Stimulated activated CD8-positive, alpha-beta memory T cell treated with anti-CD3 and anti-CD28 coated beads, Interleukin-12 subunit alpha, Interleukin-12 subunit beta, amount 100 ng/mL, for 1 hour (primary cell): ENCODE results near the gene TEKTIP1.
A peak's percentile ranks its signal among the peaks of the same experiment; 100 is the strongest.

Experiments
- DNase-seq: peaks from one replicate; pipeline ENCODE4 v3.0.0-alpha.2; 2020; ENCODE audit warnings: low read depth

TEKTIP1 gene

GRCh38 chr19:3537438-3538240 is 1.3 kb upstream of the TEKTIP1 start:
- DNase-seq: no peak

- DNase-seq: no peak
These were observed 580 bp upstream of the TEKTIP1 start for GRCh38 chr19:3538258-3538929.

GRCh38 chr19:3539756-3540118 is 763 bp downstream of the TEKTIP1 start:
- DNase-seq: no peak

GRCh38 chr19:3543150-3544057 is 4.4 kb downstream of the TEKTIP1 start:
- DNase-seq: no peak

- no peak for DNase-seq
These were observed 5.0 kb downstream of the TEKTIP1 start for GRCh38 chr19:3544058-3544376.

GRCh38 chr19:3544742-3545668 is 6.0 kb downstream of the TEKTIP1 start:
- peak; percentile 66 for DNase-seq

- DNase-seq: no peak
These were observed 6.7 kb downstream of the TEKTIP1 start for GRCh38 chr19:3545669-3546034.

GRCh38 chr19:3546119-3546518 is 7.1 kb downstream of the TEKTIP1 start:
- DNase-seq: no peak

- no peak for DNase-seq
These were observed 8.3 kb downstream of the TEKTIP1 start for GRCh38 chr19:3547301-3547731.

GRCh38 chr19:3547767-3548282 is 8.9 kb downstream of the TEKTIP1 start:
- DNase-seq: no peak

GRCh38 chr19:3548606-3549005 is 9.6 kb downstream of the TEKTIP1 start:
- no peak for DNase-seq

GRCh38 chr19:3549816-3550215 is 10.8 kb downstream of the TEKTIP1 start:
- no peak for DNase-seq

- DNase-seq: no peak
These were observed 12.2 kb downstream of the TEKTIP1 start for GRCh38 chr19:3550947-3551791.

GRCh38 chr19:3551792-3552095 is 12.8 kb downstream of the TEKTIP1 start:
- no peak for DNase-seq

GRCh38 chr19:3554254-3555083 is 15.5 kb downstream of the TEKTIP1 start:
- DNase-seq: no peak

- DNase-seq: no peak
These were observed 16.9 kb downstream of the TEKTIP1 start for GRCh38 chr19:3555653-3556422.

- no peak for DNase-seq
These were observed 17.5 kb downstream of the TEKTIP1 start for GRCh38 chr19:3556423-3556977.

- DNase-seq: peak; percentile 48
These were observed 18.0 kb downstream of the TEKTIP1 start for GRCh38 chr19:3556978-3557460.
